ENCODE data around the gene WDR27.

Gene WDR27

DNA sequence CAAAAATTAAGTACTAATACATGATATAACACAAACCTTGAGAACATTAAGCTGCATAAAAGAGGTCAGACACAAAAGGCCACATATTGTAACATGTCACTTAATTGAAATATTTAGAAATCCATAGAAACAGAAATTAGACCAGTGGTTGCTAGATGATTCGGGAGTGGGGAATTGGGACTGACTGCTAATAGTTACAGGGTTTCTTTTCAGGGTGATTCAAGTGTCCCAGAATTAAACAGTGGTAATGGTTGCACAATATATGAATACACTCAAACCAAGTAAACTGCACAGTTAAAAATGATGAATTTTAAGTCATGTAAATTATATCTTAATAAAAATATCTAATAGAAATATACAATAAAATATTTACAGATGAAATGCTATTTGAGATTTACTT is 174.5 kb downstream of the WDR27 start (continued):
- TF ChIP-seq, protein P1, sequence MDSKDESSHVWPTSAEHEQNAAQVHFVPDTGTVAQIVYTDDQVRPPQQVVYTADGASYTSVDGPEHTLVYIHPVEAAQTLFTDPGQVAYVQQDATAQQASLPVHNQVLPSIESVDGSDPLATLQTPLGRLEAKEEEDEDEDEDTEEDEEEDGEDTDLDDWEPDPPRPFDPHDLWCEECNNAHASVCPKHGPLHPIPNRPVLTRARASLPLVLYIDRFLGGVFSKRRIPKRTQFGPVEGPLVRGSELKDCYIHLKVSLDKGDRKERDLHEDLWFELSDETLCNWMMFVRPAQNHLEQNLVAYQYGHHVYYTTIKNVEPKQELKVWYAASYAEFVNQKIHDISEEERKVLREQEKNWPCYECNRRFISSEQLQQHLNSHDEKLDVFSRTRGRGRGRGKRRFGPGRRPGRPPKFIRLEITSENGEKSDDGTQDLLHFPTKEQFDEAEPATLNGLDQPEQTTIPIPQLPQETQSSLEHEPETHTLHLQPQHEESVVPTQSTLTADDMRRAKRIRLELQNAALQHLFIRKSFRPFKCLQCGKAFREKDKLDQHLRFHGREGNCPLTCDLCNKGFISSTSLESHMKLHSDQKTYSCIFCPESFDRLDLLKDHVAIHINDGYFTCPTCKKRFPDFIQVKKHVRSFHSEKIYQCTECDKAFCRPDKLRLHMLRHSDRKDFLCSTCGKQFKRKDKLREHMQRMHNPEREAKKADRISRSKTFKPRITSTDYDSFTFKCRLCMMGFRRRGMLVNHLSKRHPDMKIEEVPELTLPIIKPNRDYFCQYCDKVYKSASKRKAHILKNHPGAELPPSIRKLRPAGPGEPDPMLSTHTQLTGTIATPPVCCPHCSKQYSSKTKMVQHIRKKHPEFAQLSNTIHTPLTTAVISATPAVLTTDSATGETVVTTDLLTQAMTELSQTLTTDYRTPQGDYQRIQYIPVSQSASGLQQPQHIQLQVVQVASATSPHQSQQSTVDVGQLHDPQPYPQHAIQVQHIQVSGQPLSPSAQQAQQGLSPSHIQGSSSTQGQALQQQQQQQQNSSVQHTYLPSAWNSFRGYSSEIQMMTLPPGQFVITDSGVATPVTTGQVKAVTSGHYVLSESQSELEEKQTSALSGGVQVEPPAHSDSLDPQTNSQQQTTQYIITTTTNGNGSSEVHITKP (tag by site-specific recombination; IDR thresholded peaks at IDR 0.05), result no peak
- no peak for TF ChIP-seq GLIS2 (tag by site-specific recombination; IDR thresholded peaks at IDR 0.05)
- TF ChIP-seq ZNF549 (tag by site-specific recombination; IDR thresholded peaks at IDR 0.05), result no peak
- no peak for TF ChIP-seq MZF1 (tag by site-specific recombination; IDR thresholded peaks at IDR 0.05; ENCODE audit: borderline replicate concordance)
- no peak for TF ChIP-seq ZNF404 (tag by site-specific recombination; IDR thresholded peaks at IDR 0.05)
- TF ChIP-seq, protein P2, sequence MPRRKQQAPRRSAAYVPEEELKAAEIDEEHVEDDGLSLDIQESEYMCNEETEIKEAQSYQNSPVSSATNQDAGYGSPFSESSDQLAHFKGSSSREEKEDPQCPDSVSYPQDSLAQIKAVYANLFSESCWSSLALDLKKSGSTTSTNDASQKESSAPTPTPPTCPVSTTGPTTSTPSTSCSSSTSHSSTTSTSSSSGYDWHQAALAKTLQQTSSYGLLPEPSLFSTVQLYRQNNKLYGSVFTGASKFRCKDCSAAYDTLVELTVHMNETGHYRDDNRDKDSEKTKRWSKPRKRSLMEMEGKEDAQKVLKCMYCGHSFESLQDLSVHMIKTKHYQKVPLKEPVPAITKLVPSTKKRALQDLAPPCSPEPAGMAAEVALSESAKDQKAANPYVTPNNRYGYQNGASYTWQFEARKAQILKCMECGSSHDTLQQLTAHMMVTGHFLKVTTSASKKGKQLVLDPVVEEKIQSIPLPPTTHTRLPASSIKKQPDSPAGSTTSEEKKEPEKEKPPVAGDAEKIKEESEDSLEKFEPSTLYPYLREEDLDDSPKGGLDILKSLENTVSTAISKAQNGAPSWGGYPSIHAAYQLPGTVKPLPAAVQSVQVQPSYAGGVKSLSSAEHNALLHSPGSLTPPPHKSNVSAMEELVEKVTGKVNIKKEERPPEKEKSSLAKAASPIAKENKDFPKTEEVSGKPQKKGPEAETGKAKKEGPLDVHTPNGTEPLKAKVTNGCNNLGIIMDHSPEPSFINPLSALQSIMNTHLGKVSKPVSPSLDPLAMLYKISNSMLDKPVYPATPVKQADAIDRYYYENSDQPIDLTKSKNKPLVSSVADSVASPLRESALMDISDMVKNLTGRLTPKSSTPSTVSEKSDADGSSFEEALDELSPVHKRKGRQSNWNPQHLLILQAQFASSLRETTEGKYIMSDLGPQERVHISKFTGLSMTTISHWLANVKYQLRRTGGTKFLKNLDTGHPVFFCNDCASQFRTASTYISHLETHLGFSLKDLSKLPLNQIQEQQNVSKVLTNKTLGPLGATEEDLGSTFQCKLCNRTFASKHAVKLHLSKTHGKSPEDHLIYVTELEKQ (tag by site-specific recombination; IDR thresholded peaks at IDR 0.05; ENCODE audit: borderline replicate concordance), result no peak
- TF ChIP-seq ZNF202 (tag by site-specific recombination; IDR thresholded peaks at IDR 0.05; ENCODE audit: borderline replicate concordance), result no peak
- TF ChIP-seq, protein P3, sequence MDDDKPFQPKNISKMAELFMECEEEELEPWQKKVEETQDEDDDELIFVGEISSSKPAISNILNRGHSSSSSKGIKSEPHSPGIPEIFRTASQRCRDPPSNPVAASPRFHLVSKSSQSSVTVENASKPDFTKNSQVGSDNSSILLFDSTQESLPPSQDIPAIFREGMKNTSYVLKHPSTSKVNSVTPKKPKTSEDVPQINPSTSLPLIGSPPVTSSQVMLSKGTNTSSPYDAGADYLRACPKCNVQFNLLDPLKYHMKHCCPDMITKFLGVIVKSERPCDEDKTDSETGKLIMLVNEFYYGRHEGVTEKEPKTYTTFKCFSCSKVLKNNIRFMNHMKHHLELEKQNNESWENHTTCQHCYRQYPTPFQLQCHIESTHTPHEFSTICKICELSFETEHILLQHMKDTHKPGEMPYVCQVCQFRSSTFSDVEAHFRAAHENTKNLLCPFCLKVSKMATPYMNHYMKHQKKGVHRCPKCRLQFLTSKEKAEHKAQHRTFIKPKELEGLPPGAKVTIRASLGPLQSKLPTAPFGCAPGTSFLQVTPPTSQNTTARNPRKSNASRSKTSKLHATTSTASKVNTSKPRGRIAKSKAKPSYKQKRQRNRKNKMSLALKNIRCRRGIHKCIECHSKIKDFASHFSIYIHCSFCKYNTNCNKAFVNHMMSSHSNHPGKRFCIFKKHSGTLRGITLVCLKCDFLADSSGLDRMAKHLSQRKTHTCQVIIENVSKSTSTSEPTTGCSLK (tag by site-specific recombination; IDR thresholded peaks at IDR 0.05), result no peak
- no peak for TF ChIP-seq ZNF629 (tag by site-specific recombination; IDR thresholded peaks at IDR 0.05)

DNA sequence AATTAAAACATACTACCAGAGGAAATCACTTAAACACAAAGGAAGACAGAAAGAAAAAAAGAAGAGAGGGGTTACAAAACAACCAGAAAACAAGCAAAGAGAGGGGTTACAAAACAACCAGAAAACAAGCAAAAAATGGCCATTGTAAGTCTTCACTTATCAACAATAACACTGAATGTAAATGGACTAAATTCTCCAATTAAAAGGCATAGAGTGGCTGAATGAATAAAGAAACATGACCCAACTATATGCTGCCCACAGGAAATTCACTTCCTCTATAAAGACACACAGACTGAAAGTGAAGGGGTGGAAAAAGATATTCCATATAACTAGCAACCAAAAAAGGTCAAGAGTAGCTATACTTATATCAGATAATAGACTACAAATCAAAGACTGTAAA is 180.0 kb downstream of the WDR27 start:
- H3K36me3 ChIP-seq (ENCODE audit: control insufficient read depth in 2 of 2, insufficient read depth in 1 of 2, low read length in 2 of 2), result no peaks in the 10 kb centered on the region
- CTCF ChIA-PET, result interaction anchor here (0.8 to 1.7 kb wide), 4 partner anchors 10 to 47 kb away, joined by 3 to 6 read pairs (median 4); no protein-coding TSS in a partner anchor
- no peak overlapping the region for H3K4me3 ChIP-seq (ENCODE audit: low read depth, low read length)
- H3K4me1 ChIP-seq (ENCODE audit: control insufficient read depth, insufficient read depth, low read length), result no peaks in the 10 kb centered on the region
- no peak overlapping the region for H3K27ac ChIP-seq (ENCODE audit: extremely low read depth, low read depth, low read length)
- POLR2A ChIA-PET, result no interaction called here
- no peaks in the 10 kb centered on the region for H3K9me3 ChIP-seq (ENCODE audit: control insufficient read depth, insufficient read depth, low read depth, low read length)
- TF ChIP-seq ZNF350 (tag by site-specific recombination; IDR thresholded peaks at IDR 0.05) (no peak), ZNF311 (tag by site-specific recombination; IDR thresholded peaks at IDR 0.05; ENCODE audit: borderline replicate concordance) (no peak), ZNF792 (tag by site-specific recombination; IDR thresholded peaks at IDR 0.05) (no peak), ZNF121 (tag by site-specific recombination; IDR thresholded peaks at IDR 0.05) (no peak), IKZF3 (tag by site-specific recombination; IDR thresholded peaks at IDR 0.05) (no peak), ZNF473 (tag by site-specific recombination; IDR thresholded peaks at IDR 0.05) (no peak), OVOL3 (tag by site-specific recombination; IDR thresholded peaks at IDR 0.05) (no peak), SCRT2 (tag by site-specific recombination; IDR thresholded peaks at IDR 0.05) (no peak), ZNF169 (tag by site-specific recombination; IDR thresholded peaks at IDR 0.05) (no peak), SP7 (tag by site-specific recombination; IDR thresholded peaks at IDR 0.05) (no peak)
- TF ChIP-seq, protein P4, sequence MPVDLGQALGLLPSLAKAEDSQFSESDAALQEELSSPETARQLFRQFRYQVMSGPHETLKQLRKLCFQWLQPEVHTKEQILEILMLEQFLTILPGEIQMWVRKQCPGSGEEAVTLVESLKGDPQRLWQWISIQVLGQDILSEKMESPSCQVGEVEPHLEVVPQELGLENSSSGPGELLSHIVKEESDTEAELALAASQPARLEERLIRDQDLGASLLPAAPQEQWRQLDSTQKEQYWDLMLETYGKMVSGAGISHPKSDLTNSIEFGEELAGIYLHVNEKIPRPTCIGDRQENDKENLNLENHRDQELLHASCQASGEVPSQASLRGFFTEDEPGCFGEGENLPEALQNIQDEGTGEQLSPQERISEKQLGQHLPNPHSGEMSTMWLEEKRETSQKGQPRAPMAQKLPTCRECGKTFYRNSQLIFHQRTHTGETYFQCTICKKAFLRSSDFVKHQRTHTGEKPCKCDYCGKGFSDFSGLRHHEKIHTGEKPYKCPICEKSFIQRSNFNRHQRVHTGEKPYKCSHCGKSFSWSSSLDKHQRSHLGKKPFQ (tag by site-specific recombination; IDR thresholded peaks at IDR 0.05), result no peak
- TF ChIP-seq, protein P5, sequence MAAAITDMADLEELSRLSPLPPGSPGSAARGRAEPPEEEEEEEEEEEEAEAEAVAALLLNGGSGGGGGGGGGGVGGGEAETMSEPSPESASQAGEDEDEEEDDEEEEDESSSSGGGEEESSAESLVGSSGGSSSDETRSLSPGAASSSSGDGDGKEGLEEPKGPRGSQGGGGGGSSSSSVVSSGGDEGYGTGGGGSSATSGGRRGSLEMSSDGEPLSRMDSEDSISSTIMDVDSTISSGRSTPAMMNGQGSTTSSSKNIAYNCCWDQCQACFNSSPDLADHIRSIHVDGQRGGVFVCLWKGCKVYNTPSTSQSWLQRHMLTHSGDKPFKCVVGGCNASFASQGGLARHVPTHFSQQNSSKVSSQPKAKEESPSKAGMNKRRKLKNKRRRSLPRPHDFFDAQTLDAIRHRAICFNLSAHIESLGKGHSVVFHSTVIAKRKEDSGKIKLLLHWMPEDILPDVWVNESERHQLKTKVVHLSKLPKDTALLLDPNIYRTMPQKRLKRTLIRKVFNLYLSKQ (tag by site-specific recombination; IDR thresholded peaks at IDR 0.05; ENCODE audit: borderline replicate concordance), result no peak

All from HEK293 (cell line).